Psoas muscle (tissue), 8 donors: ENCODE data around the gene ATP6V1A. TPM values are rescaled to one million over a fixed set of nuclear protein-coding genes. Genes with fewer than 3 reads are reported as not detected.

Source experiments
- ATAC-seq, 4 donors: fragments of 200-7000 bp; cut with Tn5 transposase; one replicate each; pipeline ENCODE4 v1.9.1; 2020; ENCODE audit warnings: moderate library complexity in 3 of 4, mild to moderate bottlenecking in 2 of 4
- DNase-seq, 2 donors: peaks; one replicate each; pipeline ENCODE4 v3.0.0-alpha.2; 2020
- H3K27ac ChIP-seq: fragments of 200-600 bp; one replicate; pipeline ENCODE4 v1.8.0; 2022
- H3K27me3 ChIP-seq, 3 donors: fragments of 200-600 bp in 1 of 3; one replicate each; pipeline versions ENCODE4 v1.6.1 to v1.8.0; 2013 to 2022; ENCODE audit warnings: low read length in 2 of 3, mild to moderate bottlenecking in 2 of 3, moderate library complexity in 1 of 3; ENCODE audit not compliant: insufficient read depth in 3 of 3
- H3K36me3 ChIP-seq, 2 donors: fragments of 200-600 bp in 1 of 2; one replicate each; pipeline versions ENCODE4 v1.6.1 to v1.8.0; 2013 to 2022; ENCODE audit warnings: low read depth in 1 of 2, mild to moderate bottlenecking in 1 of 2, moderate library complexity in 1 of 2; ENCODE audit not compliant: insufficient read depth in 1 of 2
- H3K4me1 ChIP-seq: fragments of 200-600 bp; one replicate; pipeline ENCODE4 v1.8.0; 2022
- H3K4me3 ChIP-seq: fragments of 200-600 bp; one replicate; pipeline ENCODE4 v1.8.0; 2022; ENCODE audit warnings: mild to moderate bottlenecking
- H3K9me3 ChIP-seq: fragments of 200-600 bp; one replicate; pipeline ENCODE4 v1.8.0; 2022
- WGBS, 3 donors: extraction: QIAGEN DNeasy Blood & Tissue Kit; methylation state at CpG; one replicate each; pipeline versions ENCODE4 v1.1.6 to v1.1.7; 2013; 5-methylcytosine and 5-hydroxymethylcytosine counted together
- intact Hi-C, 2 donors: fragments of 100-400 bp; cut with DNase I; formaldehyde crosslinking; loops; one replicate each; pipeline versions ENCODE4 v1.11.0 to v1.14.2; 2022
- polyA plus RNA-seq, 3 donors: library from polyadenylated mRNA; stranded (reverse); fragments of 200-250 nt; gene quantifications; one replicate each; pipeline ENCODE4 v1.2.3, GENCODE V29; 2013
- total RNA-seq, 4 donors: library from RNA; stranded (reverse); fragmentation: NEBNext Ultra II Directional in 2 of 4; extraction: Animal tissue kit (Norgen Biotek cat#: 25700) in 2 of 4; gene quantifications; one replicate each; pipeline versions ENCODE4 v1.2.1 to v1.2.4, GENCODE V29; 2021 to 2023
- TF ChIP-seq, protein P1 (sequence below): fragments of 200-600 bp; IDR thresholded peaks from one replicate; pipeline ENCODE4 v1.8.0; 2022; ENCODE audit warnings: antibody characterized with exemption
- donor health status: healthy with polysubstance abuse.
- donor health status: DM: no; HTN: no; CAD: no; lungs with moderate emphysema.
- donor health status: Bipolar disorder and iron deficiency.
- donor health status: healthy.
- donor health status: DM: yes; HTN: yes; CAD: no.
- donor health status: DM: no; HTN: no; CAD: no.
- donor health status: DM: no; HTN: no; CAD: no.
- donor health status: DM: yes; HTN: yes; CAD: no.

The ATP6V1A gene
- total and polyA plus RNA-seq, 7 donors = 4.2 to 20.6 (median 17.0) TPM

GRCh38 chr3:113852506-113852905 is 105.7 kb downstream of the ATP6V1A start:
- Histone ChIP-seq H3K9me3 (no peaks in the 10 kb centered on the region), H3K27ac (no peak overlapping the region), H3K27me3 (no peaks in the 10 kb centered on the region), H3K4me1 (no peaks in the 10 kb centered on the region), H3K4me3 (no peak overlapping the region), H3K36me3 (no peaks in the 10 kb centered on the region)
- no peak for DNase-seq
- intact Hi-C loops = no loop called here
- 48 to 61% (median 52%) methylated on average over 3 of the region's 3 CpGs for WGBS, 3 donors
- TF ChIP-seq, protein P1, sequence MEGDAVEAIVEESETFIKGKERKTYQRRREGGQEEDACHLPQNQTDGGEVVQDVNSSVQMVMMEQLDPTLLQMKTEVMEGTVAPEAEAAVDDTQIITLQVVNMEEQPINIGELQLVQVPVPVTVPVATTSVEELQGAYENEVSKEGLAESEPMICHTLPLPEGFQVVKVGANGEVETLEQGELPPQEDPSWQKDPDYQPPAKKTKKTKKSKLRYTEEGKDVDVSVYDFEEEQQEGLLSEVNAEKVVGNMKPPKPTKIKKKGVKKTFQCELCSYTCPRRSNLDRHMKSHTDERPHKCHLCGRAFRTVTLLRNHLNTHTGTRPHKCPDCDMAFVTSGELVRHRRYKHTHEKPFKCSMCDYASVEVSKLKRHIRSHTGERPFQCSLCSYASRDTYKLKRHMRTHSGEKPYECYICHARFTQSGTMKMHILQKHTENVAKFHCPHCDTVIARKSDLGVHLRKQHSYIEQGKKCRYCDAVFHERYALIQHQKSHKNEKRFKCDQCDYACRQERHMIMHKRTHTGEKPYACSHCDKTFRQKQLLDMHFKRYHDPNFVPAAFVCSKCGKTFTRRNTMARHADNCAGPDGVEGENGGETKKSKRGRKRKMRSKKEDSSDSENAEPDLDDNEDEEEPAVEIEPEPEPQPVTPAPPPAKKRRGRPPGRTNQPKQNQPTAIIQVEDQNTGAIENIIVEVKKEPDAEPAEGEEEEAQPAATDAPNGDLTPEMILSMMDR = no peak
- ATAC-seq = no peak

Other genes starting within 250 kb of the ATP6V1A start
- gene SPICE1, start 231.9 kb upstream of the ATP6V1A start, total RNA-seq = 1 to 10 TPM; 2.3 to 5.6 (median 2.8) TPM
- gene SPICE1, start 231.9 kb upstream of the ATP6V1A start, polyA plus RNA-seq = 1 to 10 TPM in 1 of 3 donors, under 1 TPM in 2; 0.61 to 3.2 (median 0.89) TPM
- under 1 TPM; 0.08 to 0.48 (median 0.41) TPM for gene SIDT1, start 214.5 kb upstream of the ATP6V1A start, total RNA-seq
- under 1 TPM in 2 of 3 donors, not detected in 1; 0.14 to 0.29 TPM for gene SIDT1, start 214.5 kb upstream of the ATP6V1A start, polyA plus RNA-seq
- gene USF3, start 50.4 kb upstream of the ATP6V1A start, total RNA-seq = 10 to 100 TPM; 17.2 to 35.4 (median 28.4) TPM
- 10 to 100 TPM in 1 of 3 donors, 1 to 10 TPM in 2; 6.3 to 20.4 (median 9.3) TPM for gene USF3, start 50.4 kb upstream of the ATP6V1A start, polyA plus RNA-seq
- 100 to 1,000 TPM; 180 to 337 (median 270) TPM for gene NAA50, start 786 bp upstream of the ATP6V1A start, total RNA-seq
- 100 to 1,000 TPM; 144 to 495 (median 216) TPM for gene NAA50, start 786 bp upstream of the ATP6V1A start, polyA plus RNA-seq
- gene GRAMD1C, start 91.8 kb downstream of the ATP6V1A start, total RNA-seq = under 1 TPM; 0.53 to 0.81 (median 0.65) TPM
- under 1 TPM; 0.20 to 0.39 (median 0.36) TPM for gene GRAMD1C, start 91.8 kb downstream of the ATP6V1A start, polyA plus RNA-seq
- gene ZDHHC23, start 201.0 kb downstream of the ATP6V1A start, total RNA-seq = 1 to 10 TPM in 3 of 4 donors, under 1 TPM in 1; 0.99 to 3.4 (median 1.9) TPM
- gene ZDHHC23, start 201.0 kb downstream of the ATP6V1A start, polyA plus RNA-seq = 1 to 10 TPM; 1.1 to 3.9 (median 2.2) TPM